Thyroid gland (tissue), 4 donors: ENCODE results near the gene COL3A1. TPM values are rescaled to one million over a fixed set of nuclear protein-coding genes. Genes with fewer than 3 reads are reported as not detected.

Experiments used
- DNase-seq, 2 donors: peaks; one replicate each; pipeline ENCODE4 v3.0.0-alpha.2; 2019
- H3K27ac ChIP-seq, 3 donors: fragments of 200-600 bp; sonication (generic); 1 replicate in 2 of 3; 2 replicates in 1 of 3; pipeline ENCODE4 v1.5.1; 2016 to 2019; ENCODE audit warnings: mild to moderate bottlenecking in 1 of 3, moderate library complexity in 1 of 3
- H3K27me3 ChIP-seq: fragments of 200-600 bp; sonication (generic); one replicate; pipeline ENCODE4 v1.5.1; 2019
- H3K36me3 ChIP-seq, 2 donors: fragments of 200-600 bp; sonication (generic); one replicate each; pipeline ENCODE4 v1.5.1; 2016 to 2019
- H3K4me1 ChIP-seq, 2 donors: fragments of 200-600 bp; sonication (generic); one replicate each; pipeline ENCODE4 v1.5.1; 2017 to 2019
- H3K4me3 ChIP-seq, 3 donors: fragments of 200-600 bp; sonication (generic); replicated peaks in 1 of 3; 1 replicate in 2 of 3; 2 replicates in 1 of 3; pipeline ENCODE4 v1.5.1; 2016; ENCODE audit warnings: mild to moderate bottlenecking in 1 of 3
- H3K9me3 ChIP-seq: fragments of 200-600 bp; sonication (generic); one replicate; pipeline ENCODE4 v1.5.1; 2017
- CTCF ChIP-seq, 6 experiments: fragments of 200-600 bp in 3 of 6; fragments of 450-650 bp in 3 of 6; sonication (generic) in 3 of 6; IDR thresholded peaks; one replicate each; pipeline ENCODE4 v1.5.1; 2016 to 2019; ENCODE audit warnings: antibody characterized with exemption in 6 of 6, mild to moderate bottlenecking in 2 of 6, inconsistent platforms in 1 of 6, moderate library complexity in 1 of 6
- POLR2A ChIP-seq, 2 donors: fragments of 450-650 bp; IDR thresholded peaks; one replicate each; pipeline ENCODE4 v1.6.1; 2017; ENCODE audit warnings: antibody characterized with exemption in 2 of 2, mild to moderate bottlenecking in 2 of 2, moderate library complexity in 1 of 2
- WGBS, 2 donors: methylation state at CpG; one replicate each; pipeline ENCODE4 v1.1.5; 2017; 5-methylcytosine and 5-hydroxymethylcytosine counted together
- intact Hi-C: fragments of 100-400 bp; cut with DNase I; formaldehyde crosslinking; loops from one replicate; pipeline ENCODE4 v1.15.1; 2023
- total RNA-seq, 4 donors: library from RNA; depleted of rRNA; stranded (reverse); fragments of >200 nt; gene quantifications; one replicate each; pipeline ENCODE4 v1.2.3, GENCODE V29; 2016

The COL3A1 gene
- total RNA-seq, 4 donors from 2014 or later = 36.4 to 151 (median 62.3) TPM

GRCh38 chr2:188957646-188958045 is 16.5 kb upstream of the COL3A1 start:
- intact Hi-C loops = no loop called here

GRCh38 chr2:188963741-188964140 is 10.4 kb upstream of the COL3A1 start:
- WGBS, 2 donors = 75 to 77% methylated on average over 3 of the region's 3 CpGs
- H3K27me3 ChIP-seq = no peaks in the 10 kb centered on the region
- H3K9me3 ChIP-seq = no peaks in the 10 kb centered on the region
- intact Hi-C loops = no loop called here
- no peaks in the 10 kb centered on the region for H3K4me1 ChIP-seq
- no peak for DNase-seq
- no peaks in the 10 kb centered on the region for H3K36me3 ChIP-seq
- no peak overlapping the region for H3K4me3 ChIP-seq
- TF ChIP-seq CTCF (IDR thresholded peaks at IDR 0.05) (no peak), POLR2A (IDR thresholded peaks at IDR 0.05) (no peak)
- no peak overlapping the region for H3K27ac ChIP-seq

More at GRCh38 chr2:188957646-188958045, 16.5 kb upstream of the COL3A1 start:
- 90 to 91% methylated on average over 1 of the region's 1 CpG for WGBS, 2 donors
- Histone ChIP-seq H3K4me3 (no peak overlapping the region), H3K36me3 (no peaks in the 10 kb centered on the region), H3K9me3 (no peaks in the 10 kb centered on the region), H3K4me1 (no peaks in the 10 kb centered on the region), H3K27me3 (no peaks in the 10 kb centered on the region), H3K27ac (no peak overlapping the region)
- TF ChIP-seq CTCF (IDR thresholded peaks at IDR 0.05) = no peak
- no peak for TF ChIP-seq POLR2A (IDR thresholded peaks at IDR 0.05)
- DNase-seq = no peak

- no peak overlapping the region for H3K4me3 ChIP-seq
- H3K9me3 ChIP-seq = no peaks in the 10 kb centered on the region
- H3K36me3 ChIP-seq = no peaks in the 10 kb centered on the region
- TF ChIP-seq POLR2A (IDR thresholded peaks at IDR 0.05) = no peak
- no peak for TF ChIP-seq CTCF (IDR thresholded peaks at IDR 0.05)
- DNase-seq = no peak
- intact Hi-C loops = no loop called here
- 76 to 80% methylated on average over 1 of the region's 1 CpG for WGBS, 2 donors
- H3K27me3 ChIP-seq = no peaks in the 10 kb centered on the region
- H3K4me1 ChIP-seq = no peaks in the 10 kb centered on the region
- no peak overlapping the region for H3K27ac ChIP-seq
Observed at GRCh38 chr2:188964976-188965546, 9.1 kb upstream of the COL3A1 start.

GRCh38 chr2:188965563-188965962 is 8.6 kb upstream of the COL3A1 start:
- TF ChIP-seq POLR2A (IDR thresholded peaks at IDR 0.05) (no peak), CTCF (IDR thresholded peaks at IDR 0.05) (no peak)
- H3K36me3 ChIP-seq = no peaks in the 10 kb centered on the region
- H3K9me3 ChIP-seq = no peaks in the 10 kb centered on the region
- 78 to 81% methylated on average over 2 of the region's 2 CpGs for WGBS, 2 donors
- H3K4me1 ChIP-seq = no peaks in the 10 kb centered on the region
- no peaks in the 10 kb centered on the region for H3K27me3 ChIP-seq
- H3K4me3 ChIP-seq = no peak overlapping the region
- no peak for DNase-seq
- intact Hi-C loops = no loop called here
- peak overlapping the region in 1 of 3 donors; percentile 35 for H3K27ac ChIP-seq

GRCh38 chr2:188966079-188966571 is 8.0 kb upstream of the COL3A1 start:
- Histone ChIP-seq H3K4me1 (no peaks in the 10 kb centered on the region), H3K27me3 (no peaks in the 10 kb centered on the region), H3K36me3 (no peaks in the 10 kb centered on the region), H3K9me3 (no peaks in the 10 kb centered on the region), H3K27ac (peak overlapping the region in 1 of 3 donors; percentile 35), H3K4me3 (no peak overlapping the region)
- no peak for DNase-seq
- 68 to 80% methylated on average over 4 of the region's 4 CpGs for WGBS, 2 donors
- intact Hi-C loops = no loop called here
- TF ChIP-seq CTCF (IDR thresholded peaks at IDR 0.05) (no peak), POLR2A (IDR thresholded peaks at IDR 0.05) (no peak)
